Measurements from ENCODE around the gene SIGLEC11. TPM values are rescaled to one million over a fixed set of nuclear protein-coding genes. Genes with fewer than 3 reads are reported as not detected.

SIGLEC11 gene
- total and polyA plus RNA-seq, 2 of the 13 experiments (the other 11 are each of a cell fraction or from before 2014, with no cell fraction given) = not detected

DNA sequence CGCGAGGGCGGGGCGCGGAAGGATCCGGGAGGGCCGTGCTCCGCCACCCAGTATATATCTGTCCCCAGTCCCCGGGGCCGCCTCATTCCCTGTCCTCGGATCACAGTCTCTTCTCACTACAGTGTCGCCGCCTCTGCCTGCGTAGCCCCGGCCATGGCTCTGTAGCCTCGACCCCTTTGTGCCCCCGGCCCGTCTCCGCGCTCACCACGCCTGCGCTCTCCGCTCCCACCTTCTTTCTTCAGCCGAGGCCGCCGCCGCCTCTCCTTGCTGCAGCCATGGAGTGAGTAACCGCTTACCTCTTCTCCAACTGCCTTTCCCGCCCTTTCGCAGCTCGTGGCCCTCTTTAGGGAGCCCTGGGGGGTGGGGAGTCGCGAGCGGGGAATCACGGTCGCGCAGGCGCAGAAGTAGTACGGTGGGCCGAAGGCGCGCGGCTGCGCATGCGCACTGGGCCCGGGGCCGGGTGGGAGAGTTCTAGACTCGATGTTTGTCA, 31.8 kb downstream of the SIGLEC11 start, which contains the start of the genes ATF5 and NUP62 (continued):
- TF ChIP-seq ZNF484 (CRISPR knock-in tag; IDR thresholded peaks at IDR 0.05; ENCODE audit: borderline replicate concordance, low read depth) = 0 out of 2 replicates have a peak, but pooled peaks have one; percentile 86
- TF ChIP-seq GATA4 (IDR thresholded peaks at IDR 0.05; ENCODE audit: borderline replicate concordance, low read depth) = no peak
- no peak for TF ChIP-seq ZNF44 (CRISPR knock-in tag; IDR thresholded peaks at IDR 0.05)
- TF ChIP-seq, protein P1, sequence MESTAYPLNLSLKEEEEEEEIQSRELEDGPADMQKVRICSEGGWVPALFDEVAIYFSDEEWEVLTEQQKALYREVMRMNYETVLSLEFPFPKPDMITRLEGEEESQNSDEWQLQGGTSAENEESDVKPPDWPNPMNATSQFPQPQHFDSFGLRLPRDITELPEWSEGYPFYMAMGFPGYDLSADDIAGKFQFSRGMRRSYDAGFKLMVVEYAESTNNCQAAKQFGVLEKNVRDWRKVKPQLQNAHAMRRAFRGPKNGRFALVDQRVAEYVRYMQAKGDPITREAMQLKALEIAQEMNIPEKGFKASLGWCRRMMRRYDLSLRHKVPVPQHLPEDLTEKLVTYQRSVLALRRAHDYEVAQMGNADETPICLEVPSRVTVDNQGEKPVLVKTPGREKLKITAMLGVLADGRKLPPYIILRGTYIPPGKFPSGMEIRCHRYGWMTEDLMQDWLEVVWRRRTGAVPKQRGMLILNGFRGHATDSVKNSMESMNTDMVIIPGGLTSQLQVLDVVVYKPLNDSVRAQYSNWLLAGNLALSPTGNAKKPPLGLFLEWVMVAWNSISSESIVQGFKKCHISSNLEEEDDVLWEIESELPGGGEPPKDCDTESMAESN (CRISPR knock-in tag; conservative IDR thresholded peaks at IDR 0.05) = no peak; the same call in 1 of the 2 replicates
- TF ChIP-seq TFE3 (CRISPR knock-in tag; IDR thresholded peaks at IDR 0.05) = peak; percentile 47; the same call in 1 of the 2 replicates
- no peak for TF ChIP-seq TRAFD1 (CRISPR knock-in tag; IDR thresholded peaks at IDR 0.05; ENCODE audit: borderline replicate concordance)
- peak; percentile 68 for TF ChIP-seq SAP130 (CRISPR knock-in tag; IDR thresholded peaks at IDR 0.05; ENCODE audit: low read depth)
- TF ChIP-seq ZNF33B (CRISPR knock-in tag; IDR thresholded peaks at IDR 0.05) = peak; percentile 84; the same call in 1 of the 2 replicates
- TF ChIP-seq SP2 (CRISPR knock-in tag; IDR thresholded peaks at IDR 0.05) = no peak; the same call in 1 of the 2 replicates
- TF ChIP-seq ZC3H13 (CRISPR knock-in tag; IDR thresholded peaks at IDR 0.05) = peak; percentile 84; the same call in 1 of the 2 replicates
- TF ChIP-seq CENPT (CRISPR knock-in tag; IDR thresholded peaks at IDR 0.05; ENCODE audit: low read depth) = peak; percentile 22; the same call in 1 of the 2 replicates
- no peak for TF ChIP-seq ZNF24 (IDR thresholded peaks at IDR 0.05)
- TF ChIP-seq HNRNPK (IDR thresholded peaks at IDR 0.05; ENCODE audit: low read depth, low read length, poor library complexity, severe bottlenecking) = no peak
- TF ChIP-seq MXD3 (CRISPR knock-in tag; IDR thresholded peaks at IDR 0.05) = peak; percentile 69; the same call in 1 of the 2 replicates
- peak; percentile 77; the same call in 1 of the 2 replicates for TF ChIP-seq IKZF5 (CRISPR knock-in tag; IDR thresholded peaks at IDR 0.05)
- TF ChIP-seq, protein P2, sequence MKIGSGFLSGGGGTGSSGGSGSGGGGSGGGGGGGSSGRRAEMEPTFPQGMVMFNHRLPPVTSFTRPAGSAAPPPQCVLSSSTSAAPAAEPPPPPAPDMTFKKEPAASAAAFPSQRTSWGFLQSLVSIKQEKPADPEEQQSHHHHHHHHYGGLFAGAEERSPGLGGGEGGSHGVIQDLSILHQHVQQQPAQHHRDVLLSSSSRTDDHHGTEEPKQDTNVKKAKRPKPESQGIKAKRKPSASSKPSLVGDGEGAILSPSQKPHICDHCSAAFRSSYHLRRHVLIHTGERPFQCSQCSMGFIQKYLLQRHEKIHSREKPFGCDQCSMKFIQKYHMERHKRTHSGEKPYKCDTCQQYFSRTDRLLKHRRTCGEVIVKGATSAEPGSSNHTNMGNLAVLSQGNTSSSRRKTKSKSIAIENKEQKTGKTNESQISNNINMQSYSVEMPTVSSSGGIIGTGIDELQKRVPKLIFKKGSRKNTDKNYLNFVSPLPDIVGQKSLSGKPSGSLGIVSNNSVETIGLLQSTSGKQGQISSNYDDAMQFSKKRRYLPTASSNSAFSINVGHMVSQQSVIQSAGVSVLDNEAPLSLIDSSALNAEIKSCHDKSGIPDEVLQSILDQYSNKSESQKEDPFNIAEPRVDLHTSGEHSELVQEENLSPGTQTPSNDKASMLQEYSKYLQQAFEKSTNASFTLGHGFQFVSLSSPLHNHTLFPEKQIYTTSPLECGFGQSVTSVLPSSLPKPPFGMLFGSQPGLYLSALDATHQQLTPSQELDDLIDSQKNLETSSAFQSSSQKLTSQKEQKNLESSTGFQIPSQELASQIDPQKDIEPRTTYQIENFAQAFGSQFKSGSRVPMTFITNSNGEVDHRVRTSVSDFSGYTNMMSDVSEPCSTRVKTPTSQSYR (CRISPR knock-in tag; IDR thresholded peaks at IDR 0.05; ENCODE audit: borderline replicate concordance) = peak; percentile 94
- no peak for TF ChIP-seq TERF1 (CRISPR knock-in tag; IDR thresholded peaks at IDR 0.05)
- TF ChIP-seq PHB2 (IDR thresholded peaks at IDR 0.05; ENCODE audit: partially characterized antibody) = no peak
